CD1c-positive myeloid dendritic cell (primary cell): ENCODE measurements around the gene MATN4.

ENCODE experiments used
- DNase-seq: peaks from one replicate; pipeline ENCODE4 v3.0.0-alpha.2; 2016; ENCODE audit errors: extremely low spot score

The MATN4 gene

DNA sequence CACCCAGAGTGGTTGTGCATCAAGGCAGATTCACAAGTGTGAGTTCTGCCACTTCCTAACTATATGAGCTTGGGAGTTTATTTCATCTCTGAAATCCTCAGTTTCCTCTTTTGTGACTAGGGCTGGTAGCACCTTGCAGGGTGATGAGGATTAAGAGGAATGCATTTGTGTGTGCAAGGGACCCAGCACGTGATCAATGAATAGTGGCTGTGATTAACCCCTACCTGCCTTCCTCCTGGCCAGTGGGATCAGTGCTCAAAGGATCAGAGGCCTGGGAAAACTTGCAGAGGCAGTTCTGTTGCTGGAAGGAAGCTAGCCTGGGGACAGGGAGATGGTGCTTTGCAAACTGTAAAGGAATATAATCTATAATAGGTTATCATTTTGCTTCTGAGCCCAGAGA, 32.9 kb upstream of the MATN4 start:
- no peak for DNase-seq

DNA sequence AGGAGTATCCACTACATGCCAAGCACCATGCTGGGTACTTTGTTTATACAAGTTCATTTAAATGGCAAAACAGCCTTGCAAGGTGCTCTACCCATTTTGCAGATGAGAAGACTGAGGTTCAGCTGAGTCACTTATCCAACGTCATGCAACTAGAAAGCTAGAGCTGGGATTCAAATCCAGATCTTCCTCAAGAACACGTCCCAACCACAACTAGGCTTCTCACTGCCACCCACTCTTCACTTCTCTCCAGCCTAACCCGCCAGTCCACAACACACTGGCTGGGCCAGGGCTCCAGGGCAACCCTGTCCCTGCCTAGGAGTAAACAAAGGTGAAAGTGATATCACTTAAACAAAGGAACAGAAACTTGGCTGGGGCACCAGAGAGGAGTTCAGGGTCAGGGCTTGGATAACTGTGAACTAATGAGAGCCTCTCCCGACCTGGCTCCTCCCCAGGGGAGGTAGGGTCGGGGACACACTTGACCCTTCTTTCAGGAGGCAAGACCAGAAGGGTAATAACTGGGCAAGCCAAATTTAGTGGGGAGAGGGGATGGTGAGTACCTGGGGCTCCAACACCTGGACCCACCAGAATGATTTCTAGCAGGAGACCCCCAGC, 32.2 kb upstream of the MATN4 start:
- peak; percentile 45 for DNase-seq

DNA sequence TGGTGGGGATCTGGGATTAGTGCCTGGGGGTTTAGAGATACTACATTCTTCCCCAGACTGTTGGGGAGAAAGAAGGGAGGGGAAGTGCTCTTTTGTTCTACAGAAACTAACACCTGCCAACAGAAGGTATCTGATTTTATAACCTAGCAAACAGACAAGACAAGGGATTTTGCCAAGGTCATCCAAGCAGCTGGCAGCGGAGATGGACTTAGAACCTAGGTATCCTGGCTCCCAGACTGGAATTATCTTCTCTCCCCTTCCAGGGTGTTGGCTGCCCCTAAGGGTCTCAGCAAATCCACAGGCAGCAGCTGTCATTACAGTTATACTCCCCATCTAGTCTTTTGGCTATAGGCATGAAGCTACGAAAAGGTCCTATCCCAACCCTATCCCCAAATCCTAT, 31.7 kb upstream of the MATN4 start:
- no peak for DNase-seq

DNA sequence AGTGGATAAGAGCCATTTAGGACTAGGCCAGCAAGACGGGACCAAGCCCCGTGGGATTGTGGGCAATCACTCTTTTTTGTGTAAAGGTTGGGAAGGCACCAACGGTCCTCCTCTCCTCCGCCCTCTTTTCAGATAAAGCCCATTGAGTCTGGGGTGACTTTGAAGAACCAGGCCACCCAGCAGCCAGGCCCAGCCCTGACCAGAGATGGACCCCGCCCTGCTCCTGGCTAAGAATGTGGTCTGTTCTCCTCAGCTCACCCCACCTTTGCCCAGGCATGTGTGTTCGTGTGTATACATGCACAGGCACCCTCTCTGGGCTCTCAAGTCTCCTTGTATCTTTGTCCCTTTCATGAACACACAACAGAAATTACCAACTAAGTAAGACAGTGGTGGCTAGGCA, 31.0 kb upstream of the MATN4 start:
- no peak for DNase-seq

DNA sequence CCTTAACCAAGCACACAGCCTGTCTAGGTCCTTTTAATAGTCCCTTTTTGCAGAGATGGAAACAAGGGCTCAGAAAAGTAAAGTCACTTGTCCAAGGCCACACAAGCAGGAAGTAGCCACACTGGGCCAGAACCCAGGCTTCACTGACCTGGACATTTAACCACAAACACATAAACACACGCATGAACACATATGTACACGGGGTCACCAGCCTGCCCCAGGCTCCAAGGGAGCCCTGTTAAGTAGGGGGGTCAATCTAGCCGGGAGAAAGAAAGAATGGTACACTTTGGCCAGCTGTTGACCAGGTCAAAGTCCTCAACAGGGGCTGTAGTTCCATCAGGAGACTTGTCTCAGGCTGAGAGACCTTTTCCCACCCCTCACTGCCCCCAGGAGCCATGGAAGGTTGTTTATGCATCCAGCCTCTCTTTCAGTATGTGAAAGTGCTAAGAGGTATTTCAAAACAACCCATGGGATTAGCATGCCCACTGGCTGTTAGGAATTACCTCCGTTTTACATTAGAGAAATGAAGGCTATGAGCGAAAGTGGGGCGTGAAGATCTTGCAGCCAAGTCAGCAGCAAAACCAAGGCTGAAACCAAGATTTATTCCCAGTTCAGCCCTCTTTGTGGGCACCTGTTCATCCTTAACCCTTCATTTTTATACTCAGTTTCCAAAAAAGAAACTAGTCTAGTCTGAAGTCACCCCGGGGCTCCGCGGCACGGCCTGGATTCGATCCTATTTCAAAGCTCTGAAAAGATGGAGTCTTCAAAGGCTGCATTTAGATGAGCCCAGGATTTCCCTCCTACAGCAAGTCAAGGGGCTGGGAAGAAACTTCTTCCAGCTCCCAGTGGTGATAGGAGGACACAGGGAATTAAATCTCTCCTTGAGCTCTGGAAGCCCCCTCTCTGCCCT, 30.3 kb upstream of the MATN4 start:
- no peak for DNase-seq

DNA sequence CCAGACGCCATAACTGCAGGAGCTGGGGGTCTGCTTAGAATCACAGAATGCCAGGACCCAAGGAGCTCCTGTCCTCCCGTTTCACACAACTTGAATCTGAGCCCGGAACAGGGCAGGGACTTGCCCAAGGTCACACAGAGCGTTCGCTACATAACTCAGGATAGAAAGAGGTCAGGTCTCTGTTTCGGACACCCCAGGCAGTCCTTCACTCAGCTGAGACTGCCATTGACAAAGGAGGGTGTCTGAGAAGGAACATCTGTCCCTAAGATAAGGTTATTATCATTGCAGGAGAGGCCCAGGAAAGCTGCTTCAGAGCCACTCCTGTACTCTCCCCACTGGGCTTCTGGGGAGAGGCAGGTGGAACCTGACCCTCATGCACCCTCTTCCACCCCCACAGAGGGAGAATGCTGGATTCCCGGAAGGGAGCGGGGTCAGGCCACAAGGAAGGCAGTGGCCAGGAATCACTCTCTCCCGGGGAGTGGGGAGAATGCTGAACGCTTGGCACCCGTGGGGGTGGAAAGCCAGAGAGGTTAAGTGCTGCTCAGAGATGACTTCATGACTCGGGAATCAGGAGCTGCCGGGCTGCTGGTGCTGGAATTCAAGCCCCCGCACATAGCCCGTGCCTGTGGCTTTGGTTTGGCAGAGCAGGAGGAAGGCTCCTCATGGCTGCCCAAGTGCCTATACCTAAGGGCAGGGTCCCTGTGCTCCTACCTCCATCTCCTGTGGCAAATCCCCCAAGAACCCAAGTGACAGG, 29.4 kb upstream of the MATN4 start:
- DNase-seq: no peak

DNA sequence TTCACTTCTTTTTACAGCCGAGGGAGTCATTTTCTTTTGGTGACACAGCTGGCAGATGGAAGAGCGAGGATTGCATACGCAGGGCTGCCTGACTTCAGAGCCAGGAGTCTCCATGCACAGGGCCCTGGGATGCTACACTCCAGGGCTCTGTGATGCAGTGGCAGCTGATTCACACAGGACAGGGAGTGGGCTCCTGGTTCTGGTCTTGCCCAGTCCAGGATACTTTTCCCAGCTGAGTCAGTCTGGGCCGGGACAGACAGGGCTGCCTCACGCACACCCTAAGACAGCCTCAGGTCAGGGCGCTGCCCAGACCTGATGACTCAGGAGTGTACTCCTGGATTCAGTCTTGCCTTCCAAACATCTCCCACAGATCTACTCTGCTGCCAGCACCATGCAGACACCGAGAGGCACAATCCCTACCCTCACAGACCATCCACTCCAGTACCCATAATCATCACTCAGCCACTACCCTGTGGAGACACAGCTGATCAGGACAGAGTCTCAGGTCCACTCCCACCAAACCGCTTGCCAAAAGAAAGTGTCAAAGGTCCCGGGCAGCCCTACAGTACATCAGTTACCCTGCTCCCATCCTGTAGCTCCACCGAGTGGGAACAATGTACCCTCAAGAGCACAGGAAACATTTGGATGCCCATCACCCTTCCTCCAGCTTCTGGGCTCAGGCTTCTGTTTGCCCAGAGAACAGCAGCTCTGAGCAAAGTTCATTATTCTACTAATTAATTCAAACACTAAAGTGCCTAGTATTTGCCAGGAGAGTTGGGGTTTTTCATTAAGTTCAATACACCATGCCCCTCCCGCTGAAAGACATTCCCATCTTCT, 28.6 kb upstream of the MATN4 start:
- no peak for DNase-seq

DNA sequence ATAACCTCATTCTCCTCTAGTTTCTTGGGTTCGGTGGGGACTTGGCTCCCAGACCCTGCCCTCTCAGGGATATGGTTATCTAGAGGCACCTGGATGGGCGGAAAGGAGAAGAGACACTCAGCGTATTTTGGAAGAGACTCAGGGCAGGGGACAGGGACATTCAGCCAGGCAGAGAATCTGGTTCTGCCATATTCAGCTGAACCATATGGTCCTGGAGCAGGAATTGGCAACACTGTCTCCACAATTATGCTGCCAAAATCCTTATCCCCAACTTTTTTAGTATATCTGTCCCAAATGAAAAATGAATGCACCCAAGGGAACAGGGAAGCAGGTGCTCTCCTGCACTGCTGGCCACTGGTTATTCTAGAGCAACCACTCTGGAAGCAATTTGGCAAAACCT, 22.4 kb upstream of the MATN4 start:
- no peak for DNase-seq

DNA sequence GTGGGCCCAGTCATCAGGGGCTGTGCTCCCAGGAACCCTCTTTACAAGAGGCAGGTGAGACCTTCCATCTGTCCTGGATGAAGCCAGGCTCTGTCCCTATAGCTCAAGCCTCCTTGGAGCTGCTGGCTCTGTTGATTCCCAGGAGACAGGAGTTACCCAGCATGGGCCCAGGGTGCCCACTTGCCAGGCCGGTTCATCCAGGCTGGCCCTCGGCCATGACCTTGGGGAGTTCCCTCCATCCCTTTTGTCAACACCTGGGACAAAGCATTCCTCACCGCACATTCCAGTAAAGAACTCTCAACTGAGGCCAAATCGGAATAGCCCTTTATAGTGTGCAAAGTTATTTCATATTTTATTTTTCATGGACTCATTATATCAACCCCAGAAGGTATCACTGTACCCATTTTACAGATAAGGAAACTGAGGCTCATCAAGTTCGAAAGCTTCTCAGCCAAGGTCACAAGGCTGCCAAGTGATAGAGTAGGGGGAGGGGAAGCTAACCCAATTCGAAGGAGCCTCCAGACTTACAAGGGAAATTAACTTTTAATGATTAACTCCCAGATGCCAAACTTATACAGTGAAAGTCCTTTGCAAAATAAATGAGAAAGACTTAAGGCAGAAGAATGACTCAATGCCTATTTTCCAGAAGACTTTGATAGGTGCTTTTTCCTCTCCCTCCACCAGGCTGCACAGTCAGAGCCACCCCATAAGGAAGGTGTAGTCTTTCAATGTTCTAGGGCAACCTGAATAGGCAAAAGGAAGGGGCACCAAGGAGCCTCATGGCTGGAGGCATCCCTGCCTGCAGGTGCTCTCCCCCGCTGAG, 21.6 kb upstream of the MATN4 start:
- DNase-seq: no peak

DNA sequence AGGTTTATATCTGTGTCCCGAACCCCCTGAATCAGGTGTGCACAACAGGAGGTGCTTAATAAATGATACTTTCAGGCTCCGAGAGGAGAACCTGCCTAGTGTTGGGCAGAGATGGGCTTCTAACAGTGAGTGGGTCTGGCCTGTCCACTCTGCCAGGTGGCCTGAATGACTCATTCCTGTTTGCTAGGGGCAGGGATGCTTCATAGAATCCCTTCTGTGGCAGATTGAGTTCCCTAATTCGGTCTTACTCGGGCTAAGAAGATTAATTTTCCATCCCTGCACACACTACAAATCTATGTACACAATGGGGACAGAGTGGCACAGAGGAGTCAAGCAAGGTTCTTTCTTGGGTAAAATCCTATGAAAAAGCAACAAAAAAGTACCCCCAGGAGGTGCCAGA, 20.4 kb upstream of the MATN4 start:
- no peak for DNase-seq

DNA sequence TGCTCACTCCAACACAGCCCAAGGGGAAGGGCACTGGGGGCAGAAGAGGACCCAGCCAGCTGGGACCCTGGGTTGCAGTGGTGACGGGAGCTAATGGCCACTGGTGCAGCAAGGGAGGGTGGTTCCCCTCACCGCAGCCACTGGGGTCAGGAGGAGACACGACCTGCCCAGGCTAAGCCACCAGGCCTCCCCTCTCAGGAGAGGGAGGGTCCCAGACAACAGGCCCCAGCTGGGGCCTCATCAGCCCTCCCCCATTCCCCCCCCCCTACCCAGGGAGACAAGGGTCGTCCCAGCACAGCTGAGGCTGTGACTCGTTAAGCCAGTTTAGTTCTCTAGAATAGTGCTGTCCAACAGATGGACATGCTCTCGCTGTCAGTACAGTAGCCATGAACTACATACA, 17.3 kb upstream of the MATN4 start:
- DNase-seq: no peak

DNA sequence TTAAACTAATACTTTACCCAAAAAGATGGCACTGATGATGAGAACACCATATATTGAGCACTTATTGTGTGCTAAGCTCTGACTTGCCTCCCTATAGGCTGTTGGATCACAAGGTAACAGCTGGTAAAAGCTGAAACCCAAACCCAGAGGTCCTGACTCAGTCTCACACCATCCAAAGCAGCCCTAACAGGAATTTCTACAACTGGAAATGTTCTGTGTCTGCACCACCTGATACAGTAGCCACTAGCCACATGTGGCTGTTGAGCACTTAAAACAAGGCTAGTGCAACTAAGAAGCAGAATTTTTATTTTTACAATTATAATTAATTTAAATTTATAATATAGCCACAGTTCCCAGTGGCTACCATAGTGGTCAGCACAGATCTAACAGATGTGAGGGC, 15.6 kb upstream of the MATN4 start:
- no peak for DNase-seq

DNA sequence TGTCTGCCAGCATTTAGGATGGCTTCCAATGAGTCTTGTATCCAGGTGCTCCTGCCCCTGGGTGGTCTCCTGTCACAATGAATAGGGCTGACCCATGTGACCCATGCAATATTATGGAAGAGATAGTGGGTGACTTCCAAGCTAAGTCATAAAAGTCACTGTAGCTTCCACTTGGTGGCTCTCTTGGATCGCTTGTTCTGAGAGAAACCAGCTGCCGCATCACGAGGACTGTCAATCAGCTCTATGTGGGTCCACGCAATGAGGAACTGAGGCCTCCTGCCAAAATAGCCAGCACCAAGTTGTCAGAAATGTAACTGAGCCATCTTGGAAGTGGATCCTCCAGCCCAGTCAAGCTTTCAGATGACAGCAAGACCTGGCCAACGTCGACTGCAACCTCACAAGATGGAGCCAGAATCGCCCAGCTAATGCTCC, 14.9 kb upstream of the MATN4 start:
- peak; percentile 88 for DNase-seq

DNA sequence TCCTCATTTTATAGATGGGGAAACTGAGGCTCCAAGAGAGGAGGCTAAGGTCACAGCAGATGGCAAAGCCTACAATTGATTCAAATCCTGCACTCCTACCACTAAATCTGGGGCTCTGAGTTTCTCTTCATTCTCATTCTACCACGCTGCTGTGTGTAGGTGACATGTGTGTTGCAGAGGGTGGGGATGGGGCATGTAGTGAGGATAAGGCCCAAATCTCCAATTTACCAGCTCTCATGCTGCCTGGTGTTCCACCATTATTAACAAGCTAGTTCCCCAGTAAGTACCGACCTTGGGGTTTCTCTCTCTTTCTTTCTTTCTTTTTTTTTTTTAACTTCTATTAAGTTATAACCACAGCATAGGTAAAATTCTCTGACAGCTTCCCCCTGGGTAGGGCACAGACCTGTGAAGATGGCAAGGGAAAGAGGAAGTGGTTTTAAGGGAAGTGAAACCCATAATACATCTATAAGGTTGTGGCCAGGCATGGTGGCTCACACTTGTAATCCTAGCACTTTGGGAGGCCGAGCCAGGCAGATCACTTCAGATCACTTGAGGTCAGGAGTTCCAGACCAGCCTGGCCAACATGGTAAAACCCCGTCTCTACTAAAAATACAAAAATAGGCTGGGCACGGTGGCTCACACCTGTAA, 13.0 kb upstream of the MATN4 start:
- DNase-seq: peak; percentile 73

DNA sequence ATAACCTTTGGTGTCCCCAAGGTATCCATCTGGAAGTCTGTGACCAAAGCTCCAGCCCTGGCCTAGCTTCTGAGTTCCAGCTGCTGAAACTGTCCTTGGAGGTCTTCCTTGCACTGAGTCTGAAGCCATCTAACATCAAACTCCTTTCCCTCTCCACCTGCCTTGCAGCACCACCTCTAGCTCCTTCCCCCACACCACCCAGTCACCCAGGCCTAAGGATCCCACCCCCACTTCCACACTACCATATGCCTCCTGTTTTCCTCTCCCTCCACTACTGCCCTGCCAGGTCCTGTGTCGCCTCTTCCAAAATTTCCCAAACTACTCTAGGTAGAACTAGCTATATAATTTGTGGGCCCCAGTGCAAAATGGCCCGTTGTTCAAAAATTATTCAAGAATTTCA, 10.8 kb upstream of the MATN4 start:
- no peak for DNase-seq

DNA sequence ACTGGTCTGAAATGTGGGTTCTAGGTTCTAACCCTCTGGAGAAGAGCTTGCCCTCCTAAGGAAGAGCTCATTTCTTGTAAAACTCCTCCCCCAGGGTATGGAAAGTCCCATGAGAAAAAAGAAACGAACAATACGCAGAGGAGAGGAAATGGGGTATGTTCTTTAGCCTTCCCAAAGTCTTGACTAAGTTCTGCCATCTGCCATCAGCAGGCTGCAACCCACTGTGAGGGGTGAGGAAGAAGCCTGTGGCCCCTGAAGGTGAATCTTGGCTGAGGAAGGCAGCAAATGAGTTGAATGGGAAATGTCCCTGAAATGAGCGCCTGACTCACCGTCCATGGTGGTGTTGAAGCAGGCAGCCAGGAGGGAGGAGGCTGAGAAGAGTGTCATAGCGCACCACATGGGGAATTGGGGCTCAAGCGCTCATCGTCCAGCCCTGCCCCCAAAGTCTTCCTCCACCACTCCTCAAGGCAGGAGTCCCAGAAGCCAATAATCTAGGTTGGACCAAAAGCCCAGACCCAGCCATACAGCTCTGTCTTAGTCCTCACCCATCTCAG, 10.4 kb upstream of the MATN4 start:
- no peak for DNase-seq

DNA sequence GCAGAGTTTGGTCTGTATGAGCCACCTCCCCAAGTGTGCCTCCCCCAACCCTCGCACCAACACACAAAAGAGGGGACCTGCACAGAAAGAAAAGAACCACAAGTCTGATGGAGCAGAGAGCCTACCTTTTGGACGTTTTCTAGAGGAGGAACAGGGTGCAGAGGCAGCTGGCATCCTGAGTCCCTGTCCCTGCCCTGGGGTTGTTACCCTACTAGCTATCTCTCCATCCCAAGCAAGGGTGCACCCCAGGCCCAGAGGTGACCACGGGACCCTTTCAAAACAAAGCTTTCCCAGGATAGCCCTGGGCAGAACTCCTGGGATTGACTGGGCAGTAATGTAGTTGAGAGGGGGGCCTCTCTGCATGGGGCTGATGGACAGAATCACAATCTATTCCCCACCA, 9.7 kb upstream of the MATN4 start:
- no peak for DNase-seq

DNA sequence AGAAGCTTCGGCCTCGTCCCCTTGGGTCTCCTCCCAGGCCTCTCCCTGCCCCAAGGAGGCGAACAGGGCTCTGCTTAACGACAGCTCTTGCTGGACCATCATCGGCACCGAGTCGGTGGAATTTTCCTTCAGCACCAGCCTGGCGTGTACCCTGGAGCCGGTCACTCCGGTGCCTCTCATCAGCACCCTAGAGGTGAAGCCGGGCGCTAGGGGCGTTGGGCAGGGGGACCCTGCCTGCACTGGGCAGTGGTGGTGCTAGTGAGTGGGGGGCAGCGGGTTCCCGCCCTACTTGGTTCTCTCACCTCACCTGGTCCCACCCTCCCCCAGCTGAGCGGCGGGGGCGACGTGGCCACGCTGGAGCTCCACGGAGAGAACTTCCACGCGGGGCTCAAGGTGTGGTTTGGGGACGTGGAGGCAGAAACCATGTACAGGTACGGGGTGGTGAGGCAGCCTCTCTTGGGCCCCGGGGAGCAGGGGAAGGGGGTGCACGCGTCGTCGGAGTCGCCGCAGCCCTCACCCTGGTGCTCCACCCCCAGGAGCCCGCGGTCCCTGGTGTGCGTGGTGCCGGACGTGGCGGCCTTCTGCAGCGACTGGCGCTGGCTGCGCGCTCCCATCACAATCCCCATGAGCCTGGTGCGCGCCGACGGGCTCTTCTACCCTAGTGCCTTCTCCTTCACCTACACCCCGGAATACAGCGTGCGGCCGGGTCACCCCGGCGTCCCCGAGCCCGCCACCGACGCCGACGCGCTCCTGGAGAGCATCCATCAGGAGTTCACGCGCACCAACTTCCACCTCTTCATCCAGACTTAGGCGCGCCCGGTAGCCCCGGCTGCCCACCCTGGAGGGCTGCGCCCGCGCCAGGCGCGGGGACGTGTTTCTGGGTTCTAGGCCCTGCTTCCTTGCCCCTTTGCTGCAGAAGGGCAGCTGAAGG, 8.3 kb upstream of the MATN4 start:
- DNase-seq: no peak

DNA sequence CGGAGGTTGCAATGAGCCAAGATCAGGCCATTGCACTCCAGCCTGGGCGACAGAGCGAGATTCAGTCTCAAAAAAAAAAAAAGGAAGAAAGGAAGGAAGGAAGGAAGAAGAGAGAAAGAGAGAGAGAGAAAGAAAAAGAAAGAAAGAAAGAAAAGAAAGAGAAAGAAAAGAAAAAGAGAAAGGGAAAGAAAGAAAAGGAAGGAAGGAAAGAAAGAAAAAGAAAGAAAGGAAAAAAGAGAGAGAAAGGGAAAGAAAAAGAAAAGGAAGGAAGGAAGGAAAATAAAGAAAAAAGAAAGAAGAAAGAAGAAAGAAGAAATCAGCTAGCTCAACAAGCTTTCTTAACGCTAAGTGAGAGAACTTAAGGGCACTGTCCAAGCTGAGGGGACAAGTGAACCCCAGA, 7.6 kb upstream of the MATN4 start:
- no peak for DNase-seq
